ENCODE measurements around the gene OTUB2.

OTUB2 gene

GRCh38 chr14:93986955-93987354, 39.2 kb upstream of the OTUB2 start:
- Histone ChIP-seq H3K27me3 (ENCODE audit: control insufficient read depth in 1 of 2, insufficient read depth in 2 of 2, low read length in 2 of 2) (no peaks in the 10 kb centered on the region), H3K4me3 (ENCODE audit: low read depth in 1 of 2, low read length in 2 of 2) (no peak overlapping the region), H3K36me3 (ENCODE audit: insufficient read depth, low read length) (no peaks in the 10 kb centered on the region), H3K27ac (ENCODE audit: low read depth, low read length) (no peak overlapping the region), H3K9ac (ENCODE audit: low read length) (no peak overlapping the region), H3K4me1 (ENCODE audit: insufficient read depth, low read length) (peaks cover 24% of the 10 kb centered on the region), H3K9me3 (ENCODE audit: low read length) (no peaks in the 10 kb centered on the region)

DNA sequence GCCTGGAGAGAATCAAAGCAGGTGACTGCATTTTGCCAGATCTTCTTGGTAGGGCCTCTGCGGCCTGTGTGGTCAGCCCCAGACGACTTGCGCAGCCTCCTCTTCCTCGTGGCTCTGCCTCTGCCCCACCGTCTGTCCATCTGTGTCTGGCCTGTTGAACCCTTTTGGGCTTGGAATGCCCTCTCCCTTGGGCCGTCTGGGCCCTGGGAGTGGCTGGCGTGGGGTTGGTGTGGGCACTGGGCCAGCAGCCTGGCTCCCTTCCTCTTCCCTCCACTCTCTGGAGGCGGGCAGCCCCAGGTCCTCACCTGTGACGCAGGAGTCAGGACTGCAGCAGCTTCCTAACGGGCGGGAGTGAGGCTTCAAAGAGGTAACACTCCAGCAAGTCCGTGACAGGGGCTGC, 38.8 kb upstream of the OTUB2 start:
- Histone ChIP-seq H3K27ac (ENCODE audit: low read depth, low read length) (no peak overlapping the region), H3K4me1 (ENCODE audit: insufficient read depth, low read length) (peaks cover 20% of the 10 kb centered on the region), H3K9me3 (ENCODE audit: low read length) (no peaks in the 10 kb centered on the region), H3K4me3 (ENCODE audit: low read depth in 1 of 2, low read length in 2 of 2) (no peak overlapping the region), H3K9ac (ENCODE audit: low read length) (no peak overlapping the region), H3K27me3 (ENCODE audit: control insufficient read depth in 1 of 2, insufficient read depth in 2 of 2, low read length in 2 of 2) (no peaks in the 10 kb centered on the region), H3K36me3 (ENCODE audit: insufficient read depth, low read length) (no peaks in the 10 kb centered on the region)

DNA sequence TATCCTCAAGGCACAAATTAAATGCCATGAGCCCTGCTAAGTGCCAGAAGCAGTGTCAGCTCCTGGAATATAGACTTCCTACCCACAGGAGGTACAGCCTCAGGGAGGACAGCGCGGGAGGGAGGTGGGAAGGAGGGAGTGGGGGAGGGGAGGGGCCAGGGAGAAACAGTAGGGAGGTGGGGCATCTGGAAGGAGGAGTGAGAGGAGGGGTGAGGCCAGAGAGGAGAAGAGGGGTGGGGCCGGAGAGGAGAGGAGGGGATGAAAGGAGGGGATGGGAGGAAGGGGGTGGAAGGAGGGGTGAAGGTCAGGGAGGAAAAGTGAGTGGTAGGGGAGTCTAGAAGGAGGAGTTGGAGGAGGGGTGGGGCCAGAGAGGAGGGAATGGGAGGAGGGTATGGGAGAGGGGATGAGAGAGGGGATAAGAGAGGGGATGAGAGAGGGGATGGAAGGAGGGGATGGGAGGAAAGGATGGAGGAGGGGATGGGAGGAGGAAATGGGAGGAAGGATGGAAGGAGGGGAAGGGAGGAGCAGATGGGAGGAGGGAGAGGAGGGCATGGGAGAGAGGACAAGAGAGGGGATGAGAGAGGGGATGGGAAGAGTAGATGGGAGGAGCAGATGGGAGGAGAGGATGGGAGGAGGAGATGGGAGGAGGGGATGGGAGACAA, 38.2 kb upstream of the OTUB2 start:
- H3K27me3 ChIP-seq (ENCODE audit: control insufficient read depth in 1 of 2, insufficient read depth in 2 of 2, low read length in 2 of 2): no peaks in the 10 kb centered on the region
- no peaks in the 10 kb centered on the region for H3K9me3 ChIP-seq (ENCODE audit: low read length)
- no peak overlapping the region for H3K9ac ChIP-seq (ENCODE audit: low read length)
- H3K36me3 ChIP-seq (ENCODE audit: insufficient read depth, low read length): no peaks in the 10 kb centered on the region
- H3K4me3 ChIP-seq (ENCODE audit: low read depth in 1 of 2, low read length in 2 of 2): no peak overlapping the region
- H3K4me1 ChIP-seq (ENCODE audit: insufficient read depth, low read length): peaks cover 14% of the 10 kb centered on the region
- no peak overlapping the region for H3K27ac ChIP-seq (ENCODE audit: low read depth, low read length)

GRCh38 chr14:93989939-93990338, 36.2 kb upstream of the OTUB2 start:
- H3K9me3 ChIP-seq (ENCODE audit: low read length): no peaks in the 10 kb centered on the region
- peaks cover 15% of the 10 kb centered on the region for H3K4me1 ChIP-seq (ENCODE audit: insufficient read depth, low read length)
- H3K4me3 ChIP-seq (ENCODE audit: low read depth in 1 of 2, low read length in 2 of 2): no peak overlapping the region
- no peak overlapping the region for H3K27ac ChIP-seq (ENCODE audit: low read depth, low read length)
- H3K27me3 ChIP-seq (ENCODE audit: control insufficient read depth in 1 of 2, insufficient read depth in 2 of 2, low read length in 2 of 2): no peaks in the 10 kb centered on the region
- no peak overlapping the region for H3K9ac ChIP-seq (ENCODE audit: low read length)
- H3K36me3 ChIP-seq (ENCODE audit: insufficient read depth, low read length): no peaks in the 10 kb centered on the region

- Histone ChIP-seq H3K36me3 (ENCODE audit: insufficient read depth, low read length) (no peaks in the 10 kb centered on the region), H3K4me3 (ENCODE audit: low read depth in 1 of 2, low read length in 2 of 2) (no peak overlapping the region), H3K4me1 (ENCODE audit: insufficient read depth, low read length) (peaks cover 18% of the 10 kb centered on the region), H3K27ac (ENCODE audit: low read depth, low read length) (no peak overlapping the region), H3K9me3 (ENCODE audit: low read length) (no peaks in the 10 kb centered on the region), H3K9ac (ENCODE audit: low read length) (no peak overlapping the region), H3K27me3 (ENCODE audit: control insufficient read depth in 1 of 2, insufficient read depth in 2 of 2, low read length in 2 of 2) (no peaks in the 10 kb centered on the region)
Observed at GRCh38 chr14:93991212-93991611, 34.9 kb upstream of the OTUB2 start.

DNA sequence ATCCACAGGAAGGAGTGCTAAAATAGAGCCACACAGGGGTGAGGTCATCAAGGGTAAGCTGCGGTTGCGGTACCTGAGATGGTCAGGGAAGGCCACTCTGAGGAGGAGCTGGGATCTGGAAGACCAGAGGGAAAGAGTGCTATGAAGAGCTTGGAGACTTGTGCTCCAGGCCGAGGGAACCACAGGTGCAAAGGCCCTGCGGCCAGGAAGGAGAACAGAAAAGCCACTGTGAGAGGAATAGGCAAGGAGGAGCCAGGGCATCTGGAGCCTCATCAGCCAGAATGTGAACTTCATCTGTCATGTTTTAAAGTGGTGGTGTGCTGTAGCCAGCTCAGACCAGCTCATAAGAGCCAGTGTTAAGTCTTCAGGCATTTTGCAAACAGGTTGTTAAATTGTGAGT, 34.5 kb upstream of the OTUB2 start:
- peaks cover 18% of the 10 kb centered on the region for H3K4me1 ChIP-seq (ENCODE audit: insufficient read depth, low read length)
- H3K9ac ChIP-seq (ENCODE audit: low read length): no peak overlapping the region
- H3K27me3 ChIP-seq (ENCODE audit: control insufficient read depth in 1 of 2, insufficient read depth in 2 of 2, low read length in 2 of 2): no peaks in the 10 kb centered on the region
- no peaks in the 10 kb centered on the region for H3K36me3 ChIP-seq (ENCODE audit: insufficient read depth, low read length)
- no peak overlapping the region for H3K4me3 ChIP-seq (ENCODE audit: low read depth in 1 of 2, low read length in 2 of 2)
- no peaks in the 10 kb centered on the region for H3K9me3 ChIP-seq (ENCODE audit: low read length)
- no peak overlapping the region for H3K27ac ChIP-seq (ENCODE audit: low read depth, low read length)

GRCh38 chr14:93993382-93993781, 32.8 kb upstream of the OTUB2 start:
- Histone ChIP-seq H3K27me3 (ENCODE audit: control insufficient read depth in 1 of 2, insufficient read depth in 2 of 2, low read length in 2 of 2) (no peaks in the 10 kb centered on the region), H3K4me1 (ENCODE audit: insufficient read depth, low read length) (peaks cover 18% of the 10 kb centered on the region), H3K9me3 (ENCODE audit: low read length) (no peaks in the 10 kb centered on the region), H3K9ac (ENCODE audit: low read length) (no peak overlapping the region), H3K36me3 (ENCODE audit: insufficient read depth, low read length) (no peaks in the 10 kb centered on the region), H3K4me3 (ENCODE audit: low read depth in 1 of 2, low read length in 2 of 2) (no peak overlapping the region), H3K27ac (ENCODE audit: low read depth, low read length) (no peak overlapping the region)

DNA sequence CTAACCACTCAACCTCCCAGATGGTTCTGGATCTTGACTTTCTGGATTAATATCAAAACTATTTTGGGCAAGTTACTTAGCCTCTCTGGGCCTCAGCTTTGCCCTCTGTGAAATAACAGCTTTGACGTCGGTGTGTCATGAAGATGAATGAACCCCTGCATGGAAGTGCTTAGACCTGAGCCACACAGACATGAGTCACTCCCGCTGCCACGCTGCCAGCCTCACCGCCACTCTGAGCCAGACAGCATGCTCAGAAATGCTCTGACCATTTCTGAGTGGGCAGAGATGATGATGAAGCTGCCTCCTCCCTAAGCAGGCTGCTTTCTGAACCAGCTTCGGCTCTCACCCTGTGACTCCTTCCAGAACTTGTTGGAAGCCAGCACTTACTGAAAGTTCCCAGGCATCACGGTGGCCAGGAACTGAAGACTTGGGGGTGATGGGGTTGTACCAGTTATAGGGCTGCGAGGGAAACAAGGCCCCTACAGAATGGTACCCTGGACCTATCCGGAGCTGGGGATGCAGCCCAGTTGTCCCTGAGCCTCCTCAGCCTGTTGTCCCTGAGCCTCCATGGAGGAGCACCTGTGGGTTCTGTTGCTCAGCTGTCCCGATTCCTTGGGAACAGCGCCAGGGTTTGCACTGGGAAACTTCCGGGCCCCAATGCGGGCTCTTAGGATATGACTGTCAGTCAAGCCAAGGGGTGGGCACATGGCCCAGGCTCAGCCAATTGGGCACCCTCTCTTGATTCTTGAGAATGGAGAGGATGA, 31.0 kb upstream of the OTUB2 start:
- Histone ChIP-seq H3K36me3 (ENCODE audit: insufficient read depth, low read length) (no peaks in the 10 kb centered on the region), H3K4me1 (ENCODE audit: insufficient read depth, low read length) (peaks cover 18% of the 10 kb centered on the region), H3K9me3 (ENCODE audit: low read length) (no peaks in the 10 kb centered on the region), H3K9ac (ENCODE audit: low read length) (no peak overlapping the region), H3K4me3 (ENCODE audit: low read depth in 1 of 2, low read length in 2 of 2) (no peak overlapping the region), H3K27me3 (ENCODE audit: control insufficient read depth in 1 of 2, insufficient read depth in 2 of 2, low read length in 2 of 2) (no peaks in the 10 kb centered on the region), H3K27ac (ENCODE audit: low read depth, low read length) (peak overlapping the region; percentile 73)

GRCh38 chr14:93996130-93996695, 29.9 kb upstream of the OTUB2 start:
- H3K36me3 ChIP-seq (ENCODE audit: insufficient read depth, low read length): no peaks in the 10 kb centered on the region
- H3K27me3 ChIP-seq (ENCODE audit: control insufficient read depth in 1 of 2, insufficient read depth in 2 of 2, low read length in 2 of 2): no peaks in the 10 kb centered on the region
- H3K4me3 ChIP-seq (ENCODE audit: low read depth in 1 of 2, low read length in 2 of 2): no peak overlapping the region
- peaks cover 20% of the 10 kb centered on the region for H3K4me1 ChIP-seq (ENCODE audit: insufficient read depth, low read length)
- H3K9ac ChIP-seq (ENCODE audit: low read length): no peak overlapping the region
- H3K27ac ChIP-seq (ENCODE audit: low read depth, low read length): peak overlapping the region; percentile 73
- no peaks in the 10 kb centered on the region for H3K9me3 ChIP-seq (ENCODE audit: low read length)

DNA sequence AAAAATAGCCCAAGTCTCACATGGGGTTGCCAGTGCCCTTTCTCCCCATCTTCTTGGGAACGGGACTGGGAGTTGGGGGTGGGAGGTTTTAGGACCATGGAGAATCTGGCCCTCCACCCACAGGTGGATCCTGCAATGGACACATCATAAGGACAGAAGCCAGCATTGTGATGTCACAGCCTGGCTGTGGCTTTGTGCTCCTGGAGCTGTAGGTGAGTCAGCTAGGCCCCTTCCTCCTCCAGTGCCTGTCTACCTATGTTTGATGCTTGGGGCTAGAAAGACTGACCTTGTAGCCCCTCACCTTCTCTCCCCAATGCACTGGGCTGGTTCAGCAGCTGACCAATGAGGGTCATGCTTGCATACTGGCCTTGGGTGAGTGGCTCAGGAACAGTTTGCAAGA, 29.1 kb upstream of the OTUB2 start, which contains the start of gene CCDC197:
Gene CCDC197, plus strand, starts transcription at position 220 of the 400 bp plus-strand sequence. CDS start 831 bp downstream, outside the sequence.
- Histone ChIP-seq H3K9me3 (ENCODE audit: low read length) (no peaks in the 10 kb centered on the region), H3K27me3 (ENCODE audit: control insufficient read depth in 1 of 2, insufficient read depth in 2 of 2, low read length in 2 of 2) (no peaks in the 10 kb centered on the region), H3K9ac (ENCODE audit: low read length) (no peak within 1 kb of the TSS), H3K4me1 (ENCODE audit: insufficient read depth, low read length) (peaks cover 24% of the 10 kb centered on the region), H3K27ac (ENCODE audit: low read depth, low read length) (peak within 1 kb of the TSS; percentile 73), H3K36me3 (ENCODE audit: insufficient read depth, low read length) (no peaks in the 10 kb centered on the region), H3K4me3 (ENCODE audit: low read depth in 1 of 2, low read length in 2 of 2) (no peak within 1 kb of the TSS)

GRCh38 chr14:93997916-93998870, 27.9 kb upstream of the OTUB2 start:
- Histone ChIP-seq H3K4me1 (ENCODE audit: insufficient read depth, low read length) (peaks cover 24% of the 10 kb centered on the region), H3K27me3 (ENCODE audit: control insufficient read depth in 1 of 2, insufficient read depth in 2 of 2, low read length in 2 of 2) (no peaks in the 10 kb centered on the region)

More at GRCh38 chr14:93997916-93998870, 27.9 kb upstream of the OTUB2 start:
- H3K4me3 ChIP-seq (ENCODE audit: low read depth in 1 of 2, low read length in 2 of 2): no peak overlapping the region
- no peaks in the 10 kb centered on the region for H3K36me3 ChIP-seq (ENCODE audit: insufficient read depth, low read length)
- no peaks in the 10 kb centered on the region for H3K9me3 ChIP-seq (ENCODE audit: low read length)
- H3K27ac ChIP-seq (ENCODE audit: low read depth, low read length): no peak overlapping the region
- no peak overlapping the region for H3K9ac ChIP-seq (ENCODE audit: low read length)
